Suprapubic skin (tissue), 4 donors: ENCODE data around the gene PIK3AP1. TPM values are rescaled to one million over a fixed set of nuclear protein-coding genes. Genes with fewer than 3 reads are reported as not detected.

Experiments
- DNase-seq, 2 donors: peaks; one replicate each; pipeline ENCODE4 v3.0.0-alpha.2; 2019; ENCODE audit warnings: low spot score in 2 of 2
- H3K27ac ChIP-seq: fragments of 200-600 bp; sonication (generic); one replicate; pipeline ENCODE4 v1.5.1; 2019
- H3K27me3 ChIP-seq: fragments of 200-600 bp; sonication (generic); one replicate; pipeline ENCODE4 v1.5.1; 2019
- H3K36me3 ChIP-seq: fragments of 200-600 bp; sonication (generic); one replicate; pipeline ENCODE4 v1.5.1; 2019
- H3K4me1 ChIP-seq: fragments of 200-600 bp; sonication (generic); one replicate; pipeline ENCODE4 v1.5.1; 2019
- H3K4me3 ChIP-seq: fragments of 200-600 bp; sonication (generic); one replicate; pipeline ENCODE4 v1.5.1; 2019; ENCODE audit warnings: mild to moderate bottlenecking
- H3K9me3 ChIP-seq: fragments of 200-600 bp; sonication (generic); one replicate; pipeline ENCODE4 v1.5.1; 2019
- CTCF ChIP-seq, 2 donors: fragments of 200-600 bp in 1 of 2; fragments of 450-650 bp in 1 of 2; sonication (generic) in 1 of 2; IDR thresholded peaks; one replicate each; pipeline ENCODE4 v1.5.1; 2016 to 2019; ENCODE audit warnings: antibody characterized with exemption in 2 of 2, mild to moderate bottlenecking in 1 of 2, moderate library complexity in 1 of 2
- EP300 ChIP-seq: sonication (generic); formaldehyde crosslinking; IDR thresholded peaks from one replicate; pipeline ENCODE4 v1.6.1; 2017; ENCODE audit warnings: antibody characterized with exemption
- POLR2A ChIP-seq, 2 donors: fragments of 450-650 bp; IDR thresholded peaks; one replicate each; pipeline ENCODE4 v1.6.1; 2017; ENCODE audit warnings: antibody characterized with exemption in 2 of 2, mild to moderate bottlenecking in 2 of 2, moderate library complexity in 2 of 2
- POLR2AphosphoS5 ChIP-seq, 3 donors: sonication (generic); formaldehyde crosslinking; IDR thresholded peaks; one replicate each; pipeline ENCODE4 v1.6.1; 2017; ENCODE audit warnings: antibody characterized with exemption in 3 of 3
- WGBS: methylation state at CpG from one replicate; pipeline ENCODE4 v1.1.5; 2018; 5-methylcytosine and 5-hydroxymethylcytosine counted together
- total RNA-seq, 4 donors: library from RNA; depleted of rRNA; stranded (reverse); fragments of >200 nt; gene quantifications; one replicate each; pipeline ENCODE4 v1.1.0, GENCODE V29; 2016

The PIK3AP1 gene
- total RNA-seq, 4 donors from 2014 or later = 2.2 to 5.6 (median 4.0) TPM

- H3K27ac ChIP-seq = no peak overlapping the region
- TF ChIP-seq EP300 (no peak), POLR2AphosphoS5 (IDR thresholded peaks at IDR 0.05) (no peak), POLR2A (IDR thresholded peaks at IDR 0.05) (no peak), CTCF (IDR thresholded peaks at IDR 0.05) (no peak)
- H3K36me3 ChIP-seq = peaks cover 14% of the 10 kb centered on the region
- H3K27me3 ChIP-seq = no peaks in the 10 kb centered on the region
- no peak overlapping the region for H3K4me3 ChIP-seq
- DNase-seq = no peak
- no peaks in the 10 kb centered on the region for H3K9me3 ChIP-seq
- peaks cover 9% of the 10 kb centered on the region for H3K4me1 ChIP-seq
- WGBS = 78% methylated on average over 1 of the region's 1 CpG
Measured at GRCh38 chr10:96568402-96568801, 151.9 kb downstream of the PIK3AP1 start.

GRCh38 chr10:96565774-96566173 is 154.5 kb downstream of the PIK3AP1 start:
- H3K27me3 ChIP-seq = no peaks in the 10 kb centered on the region
- H3K4me1 ChIP-seq = peaks cover 9% of the 10 kb centered on the region
- WGBS = 34% methylated on average over 1 of the region's 1 CpG

GRCh38 chr10:96560966-96561887 is 159.1 kb downstream of the PIK3AP1 start:
- Histone ChIP-seq H3K4me3 (no peak overlapping the region), H3K27ac (no peak overlapping the region), H3K9me3 (no peaks in the 10 kb centered on the region), H3K27me3 (no peaks in the 10 kb centered on the region), H3K4me1 (no peaks in the 10 kb centered on the region), H3K36me3 (peaks cover 53% of the 10 kb centered on the region)
- TF ChIP-seq POLR2A (IDR thresholded peaks at IDR 0.05) (no peak), EP300 (no peak), CTCF (IDR thresholded peaks at IDR 0.05) (no peak), POLR2AphosphoS5 (IDR thresholded peaks at IDR 0.05) (no peak)
- 90% methylated on average over 3 of the region's 3 CpGs for WGBS
- DNase-seq = no peak

More at GRCh38 chr10:96565774-96566173, 154.5 kb downstream of the PIK3AP1 start:
- no peak for DNase-seq
- Histone ChIP-seq H3K9me3 (no peaks in the 10 kb centered on the region), H3K4me3 (no peak overlapping the region), H3K36me3 (peaks cover 24% of the 10 kb centered on the region), H3K27ac (no peak overlapping the region)
- TF ChIP-seq CTCF (IDR thresholded peaks at IDR 0.05) (no peak), POLR2AphosphoS5 (IDR thresholded peaks at IDR 0.05) (no peak), EP300 (no peak), POLR2A (IDR thresholded peaks at IDR 0.05) (no peak)

GRCh38 chr10:96560489-96560888 is 159.8 kb downstream of the PIK3AP1 start:
- TF ChIP-seq POLR2A (IDR thresholded peaks at IDR 0.05) (no peak), CTCF (IDR thresholded peaks at IDR 0.05) (no peak), POLR2AphosphoS5 (IDR thresholded peaks at IDR 0.05) (no peak), EP300 (no peak)
- no peak overlapping the region for H3K4me3 ChIP-seq
- DNase-seq = no peak
- no peaks in the 10 kb centered on the region for H3K9me3 ChIP-seq
- H3K36me3 ChIP-seq = peaks cover 53% of the 10 kb centered on the region
- no peaks in the 10 kb centered on the region for H3K4me1 ChIP-seq
- 95% methylated on average over 2 of the region's 2 CpGs for WGBS
- no peak overlapping the region for H3K27ac ChIP-seq
- no peaks in the 10 kb centered on the region for H3K27me3 ChIP-seq

- no peak for TF ChIP-seq POLR2AphosphoS5 (IDR thresholded peaks at IDR 0.05)
- no peak for TF ChIP-seq EP300
- no peak for TF ChIP-seq POLR2A (IDR thresholded peaks at IDR 0.05)
- peak in 1 of 2 donors; percentile 19 for TF ChIP-seq CTCF (IDR thresholded peaks at IDR 0.05)
- Histone ChIP-seq H3K4me3 (no peak overlapping the region), H3K27ac (no peak overlapping the region), H3K4me1 (no peaks in the 10 kb centered on the region), H3K9me3 (no peaks in the 10 kb centered on the region), H3K27me3 (no peaks in the 10 kb centered on the region), H3K36me3 (peaks cover 50% of the 10 kb centered on the region)
- DNase-seq = no peak
- WGBS = 65% methylated on average over 1 of the region's 1 CpG
Measured at GRCh38 chr10:96556003-96556402, 164.3 kb downstream of the PIK3AP1 start.
